K562 (cell line): ENCODE results near the gene SLAIN1. TPM values are rescaled to one million over a fixed set of nuclear protein-coding genes. Genes with fewer than 3 reads are reported as not detected.

ENCODE experiments used
- ATAC-seq: fragments of 200-7000 bp; cut with Tn5 transposase; 3 replicates; pipeline ENCODE4 v1.9.1; 2020; ENCODE audit warnings: moderate library complexity
- BruUV-seq: library from RNA; stranded (reverse); fragments of 400-500 nt; replicated peaks from 2 replicates; lab custom pipeline; 2021; lab: Mats Ljungman, UMichigan
- CTCF ChIA-PET: fragments of 300-600 bp; formaldehyde crosslinking; extraction: SDS; loops from one replicate; lab custom pipeline; 2021; ENCODE audit warnings: low intra/inter-chr PET ratio; lab: Yijun Ruan, JAX
- POLR2A ChIA-PET: fragments of 300-600, 350-650 bp; sonication (Branson Sonifier 250); formaldehyde crosslinking; extraction: SDS; loops from one replicate; lab custom pipeline; 2021; ENCODE audit warnings: antibody characterized with exemption, inconsistent platforms; lab: Yijun Ruan, JAX
- DNase-seq, 4 experiments: peaks; one replicate each; pipeline versions ENCODE4 v3.0.0 to v3.0.0-alpha.2; 2011 to 2018; ENCODE audit warnings: low spot score in 3 of 4, mixed read lengths in 3 of 4; ENCODE audit errors: extremely low read depth in 1 of 4
- FAIRE-seq: peaks from 2 replicates; lab custom pipeline; 2011; peaks lifted over from hg19 to GRCh38; lab: Jason Lieb, UNC
- H2AFZ ChIP-seq: 2 replicates; pipeline ENCODE4 v1.6.0; 2011; ENCODE audit warnings: low read depth, low read length, control low read depth, inconsistent platforms
- H3K27ac ChIP-seq: fragments of 200-600 bp; 3 replicates; pipeline ENCODE4 v1.8.0; 2011; ENCODE audit warnings: low read depth, mild to moderate bottlenecking, control low read depth, inconsistent platforms, low read length, moderate library complexity, mixed read lengths; ENCODE audit errors: extremely low read depth
- H3K27me3 ChIP-seq, 2 experiments: fragments of 300-600 bp in 1 of 2; 2 replicates in 1 of 2; 3 replicates in 1 of 2; pipeline versions ENCODE4 v1.6.0 to v1.8.0; 2011; ENCODE audit warnings: inconsistent platforms in 2 of 2, low read length in 2 of 2, mild to moderate bottlenecking in 1 of 2, mixed read lengths in 1 of 2, moderate library complexity in 1 of 2; ENCODE audit not compliant: control insufficient read depth in 2 of 2, insufficient read depth in 2 of 2
- H3K36me3 ChIP-seq: fragments of 300-600 bp; 3 replicates; pipeline ENCODE4 v1.8.0; 2011; ENCODE audit warnings: mild to moderate bottlenecking, low read length, inconsistent platforms; ENCODE audit not compliant: control insufficient read depth, insufficient read depth
- H3K4me1 ChIP-seq, 2 experiments: fragments of 200-600 bp in 1 of 2; replicated peaks in 1 of 2; 2 replicates in 1 of 2; 3 replicates in 1 of 2; pipeline versions ENCODE4 v1.5.1 to v1.8.0; 2011; ENCODE audit warnings: inconsistent platforms in 2 of 2, low read length in 2 of 2, mild to moderate bottlenecking in 1 of 2, mixed read lengths in 1 of 2, moderate library complexity in 1 of 2; ENCODE audit not compliant: control insufficient read depth in 2 of 2, insufficient read depth in 2 of 2
- H3K4me2 ChIP-seq: 2 replicates; pipeline ENCODE4 v1.6.1; 2011; ENCODE audit warnings: low read length, control low read depth, inconsistent platforms, mixed read lengths; ENCODE audit not compliant: insufficient read depth
- H3K4me3 ChIP-seq: fragments of 200-600 bp; sonication (generic), shearing (Covaris generic); 2 replicates; pipeline ENCODE4 v1.5.1; 2016; ENCODE audit warnings: control low read depth, inconsistent platforms
- H3K79me2 ChIP-seq: fragments of 200-600 bp; 3 replicates; pipeline ENCODE4 v1.8.0; 2011; ENCODE audit warnings: low read length, inconsistent platforms; ENCODE audit not compliant: control insufficient read depth, insufficient read depth
- H3K9ac ChIP-seq, 2 experiments: 2 replicates each; pipeline versions ENCODE4 v1.6.0 to v1.6.1; 2011; ENCODE audit warnings: low read depth in 2 of 2, low read length in 2 of 2, control low read depth in 1 of 2, inconsistent platforms in 1 of 2, mild to moderate bottlenecking in 1 of 2, mixed read lengths in 1 of 2; ENCODE audit not compliant: insufficient read depth in 1 of 2
- H3K9me1 ChIP-seq: one replicate; pipeline ENCODE4 v1.6.0; 2011; ENCODE audit warnings: inconsistent platforms, mild to moderate bottlenecking, low read length, moderate library complexity; ENCODE audit not compliant: control insufficient read depth, insufficient read depth
- H3K9me3 ChIP-seq: replicated peaks from 2 replicates; pipeline ENCODE4 v1.5.1; 2011; ENCODE audit warnings: low read depth, low read length, inconsistent platforms; ENCODE audit not compliant: control insufficient read depth, insufficient read depth
- H4K20me1 ChIP-seq: replicated peaks from 2 replicates; pipeline ENCODE4 v1.6.1; 2011; ENCODE audit warnings: low read length, inconsistent platforms, mixed read lengths; ENCODE audit not compliant: control insufficient read depth, insufficient read depth
- ARNT ChIP-seq, 2 experiments: fragments of 450-650 bp; IDR thresholded peaks; 2 replicates each; pipeline ENCODE4 v1.6.1; 2016; ENCODE audit warnings: mild to moderate bottlenecking in 1 of 2
- CEBPB ChIP-seq: fragments of 450-650 bp; IDR thresholded peaks from 2 replicates; pipeline ENCODE4 v1.6.1; 2016; ENCODE audit warnings: missing genetic modification characterization, missing compliant biosample characterization
- CHCHD3 ChIP-seq: fragments of 250-450 bp; sonication (Bioruptor Pico); IDR thresholded peaks from 2 replicates; pipeline ENCODE4 v2.1.2; 2022; ENCODE audit warnings: mild to moderate bottlenecking
- FOS ChIP-seq: IDR thresholded peaks from 3 replicates; pipeline ENCODE4 v1.6.1; 2011; ENCODE audit not compliant: insufficient read length; ENCODE audit errors: extremely low read depth
- NCOA2 ChIP-seq, 2 experiments: fragments of 450-650 bp; IDR thresholded peaks; 2 replicates each; pipeline ENCODE4 v1.6.1; 2018; ENCODE audit warnings: mild to moderate bottlenecking in 2 of 2, moderate library complexity in 1 of 2; ENCODE audit not compliant: partially characterized antibody in 2 of 2
- PRDM10 ChIP-seq: fragments of 450-650 bp; IDR thresholded peaks from 2 replicates; pipeline ENCODE4 v1.6.1; 2018; ENCODE audit not compliant: partially characterized antibody
- ZBTB17 ChIP-seq: fragments of 450-650 bp; formaldehyde crosslinking; IDR thresholded peaks from 2 replicates; pipeline ENCODE4 v1.4.0; 2020; ENCODE audit warnings: mild to moderate bottlenecking
- ZNF217 ChIP-seq: sonication (generic); formaldehyde crosslinking; IDR thresholded peaks from 2 replicates; pipeline ENCODE4 v1.8.0; 2022; ENCODE audit warnings: mild to moderate bottlenecking, missing genetic modification reagents
- ZNF436 ChIP-seq: fragments of 250-450, 450-650 bp; sonication (Bioruptor Pico); formaldehyde crosslinking; IDR thresholded peaks from 2 replicates; pipeline ENCODE4 v1.7.0; 2020; ENCODE audit warnings: mild to moderate bottlenecking
- WGBS: fragments of 100-300 bp; shearing (Covaris generic); methylation state at CpG from one replicate; pipeline ENCODE4 v1.1.6; 2016; ENCODE audit warnings: low coverage, mixed read lengths; ENCODE audit not compliant: insufficient coverage; ENCODE audit errors: missing lambda C conversion rate; 5-methylcytosine and 5-hydroxymethylcytosine counted together
- in situ Hi-C: fragments of 300-500 bp; cut with MboI; formaldehyde crosslinking; loops from 4 replicates; pipeline ENCODE4 v1.15.0; 2018; ENCODE audit warnings: inconsistent platforms, mixed read lengths
- intact Hi-C: fragments of 100-400 bp; cut with micrococcal nuclease; formaldehyde crosslinking; loops from 2 replicates; pipeline ENCODE4 v1.14.2; 2022
- polyA plus RNA-seq, 8 experiments: library from polyadenylated mRNA; depleted of rRNA in 4 of 8; stranded (reverse) in 5 of 8; unstranded in 3 of 8; fragments of >200 nt; fragmentation: Nextera tagmentation in 2 of 8; fragmentation: Illumina TruSeq in 1 of 8; extraction: Ambion mirVana in 2 of 8; extraction: Trizol in 1 of 8; gene quantifications; 2 replicates each; pipeline versions ENCODE4 v1.2.1 to v1.2.3, GENCODE V29; 2011 to 2014; ENCODE audit warnings: inconsistent platforms in 1 of 8, missing spikeins in 1 of 8
- total RNA-seq, 7 experiments: library from RNA; depleted of rRNA in 6 of 7; stranded (reverse); fragments of >200 nt in 6 of 7; fragmentation: Illumina TruSeq in 2 of 7; extraction: Trizol in 2 of 7; gene quantifications; 2 replicates each; pipeline versions ENCODE4 v1.2.1 to v1.2.3, GENCODE V29; 2011 to 2021; ENCODE audit warnings: low replicate concordance in 1 of 7

SLAIN1 gene
- total and polyA plus RNA-seq, 9 of the 15 experiments (the other 6 are each of a cell fraction or from before 2014, with no cell fraction given) = 0.07 to 0.40 (median 0.10) TPM; not detected in 3

GRCh38 chr13:77730572-77730971, 33.1 kb downstream of the SLAIN1 start:
- DNase-seq (no peak), FAIRE-seq (no peak), ATAC-seq (no peak)
- intact Hi-C loops = no loop called here
- H3K4me2 ChIP-seq = no peak overlapping the region
- no peak overlapping the region for H3K27ac ChIP-seq
- no peak overlapping the region for H3K4me3 ChIP-seq
- no peak overlapping the region for H3K9ac ChIP-seq
- no peaks in the 10 kb centered on the region for H3K4me1 ChIP-seq
- H3K79me2 ChIP-seq = no peaks in the 10 kb centered on the region
- TF ChIP-seq CEBPB (tag) = no peak
- no peak for TF ChIP-seq ZNF436 (CRISPR knock-in tag)
- no peak for TF ChIP-seq ZNF217
- TF ChIP-seq ARNT (IDR thresholded peaks at IDR 0.05) = no peak
- TF ChIP-seq PRDM10 = no peak
- no peak for TF ChIP-seq NCOA2 (IDR thresholded peaks at IDR 0.05; ENCODE audit: partially characterized antibody in 2 of 2)
- TF ChIP-seq CHCHD3 (CRISPR knock-in tag) = no peak
- TF ChIP-seq ZBTB17 = no peak
- no peak for TF ChIP-seq FOS
- no TSS peak for BruUV-seq
- H3K36me3 ChIP-seq = no peaks in the 10 kb centered on the region
- POLR2A ChIA-PET = no interaction called here
- H3K9me3 ChIP-seq = no peaks in the 10 kb centered on the region
- CTCF ChIA-PET = no interaction called here
- no peaks in the 10 kb centered on the region for H4K20me1 ChIP-seq
- H2AFZ ChIP-seq = no peak overlapping the region
- 0% methylated on average over 1 of the region's 1 CpG for WGBS
- in situ Hi-C loops = no loop called here
- H3K9me1 ChIP-seq = no peaks in the 10 kb centered on the region
- H3K27me3 ChIP-seq = no peaks in the 10 kb centered on the region
